GM12878 (cell line): ENCODE measurements around the gene CLNS1A. TPM values are rescaled to one million over a fixed set of nuclear protein-coding genes. Genes with fewer than 3 reads are reported as not detected.
"Not testable (repeated sequence)": the region's sequence is repeated elsewhere in the genome, so short reads cannot be mapped to it uniquely, and the experiment has no call there.

Experiments
- ATAC-seq: fragments of 200-7000 bp; cut with Tn5 transposase; 3 replicates; pipeline ENCODE4 v1.9.1; 2020; ENCODE audit warnings: mild to moderate bottlenecking, moderate library complexity
- BruUV-seq: library from RNA; stranded (reverse); fragments of 400-500 nt; replicated peaks from 2 replicates; lab custom pipeline; 2021; lab: Mats Ljungman, UMichigan
- CTCF ChIA-PET: fragments of 300-600 bp; sonication (Branson Sonifier 250); formaldehyde crosslinking; extraction: SDS; loops from one replicate; lab custom pipeline; 2021; ENCODE audit warnings: inconsistent platforms; lab: Yijun Ruan, JAX
- POLR2A ChIA-PET: fragments of 350-600 bp; formaldehyde crosslinking; extraction: SDS; loops from one replicate; lab custom pipeline; 2021; ENCODE audit warnings: inconsistent platforms; lab: Charles Lee
- RAD21 ChIA-PET: fragments of 300-600 bp; sonication (Branson Sonifier 250); formaldehyde crosslinking; loops from one replicate; lab custom pipeline; 2023; ENCODE audit warnings: antibody characterized with exemption; ENCODE audit not compliant: unreplicated experiment; lab: Charles Lee
- SMC1A ChIA-PET: fragments of 300-600 bp; sonication (Branson Sonifier 250); formaldehyde crosslinking; loops from one replicate; lab custom pipeline; 2023; ENCODE audit not compliant: unreplicated experiment, uncharacterized antibody; lab: Charles Lee
- DNase-seq: peaks from one replicate; pipeline ENCODE4 v3.0.0-alpha.2; 2011; ENCODE audit warnings: low read depth, low spot score
- FAIRE-seq: peaks from 3 replicates; lab custom pipeline; 2011; peaks lifted over from hg19 to GRCh38; lab: Jason Lieb, UNC
- H2AFZ ChIP-seq: 2 replicates; pipeline ENCODE4 v1.6.0; 2011; ENCODE audit warnings: low read depth, low read length, control low read depth; ENCODE audit not compliant: control insufficient read depth
- H3K27ac ChIP-seq: 2 replicates; pipeline ENCODE4 v1.5.1; 2011; ENCODE audit warnings: control low read depth; ENCODE audit not compliant: control insufficient read depth, insufficient read depth
- H3K27me3 ChIP-seq, 2 experiments: replicated peaks in 1 of 2; 2 replicates each; pipeline versions ENCODE4 v1.6.0 to v1.6.1; 2011; ENCODE audit warnings: low read length in 1 of 2; ENCODE audit not compliant: control insufficient read depth in 2 of 2, insufficient read depth in 2 of 2
- H3K36me3 ChIP-seq, 2 experiments: 2 replicates each; pipeline ENCODE4 v1.5.1; 2011; ENCODE audit warnings: low read length in 1 of 2; ENCODE audit not compliant: control insufficient read depth in 2 of 2, insufficient read depth in 2 of 2
- H3K4me1 ChIP-seq: 2 replicates; pipeline ENCODE4 v1.6.1; 2011; ENCODE audit warnings: mild to moderate bottlenecking, low read length, moderate library complexity, mixed read lengths; ENCODE audit not compliant: control insufficient read depth, insufficient read depth
- H3K4me2 ChIP-seq: 2 replicates; pipeline ENCODE4 v1.6.0; 2011; ENCODE audit warnings: control low read depth; ENCODE audit not compliant: control insufficient read depth, insufficient read depth
- H3K4me3 ChIP-seq: fragments of 200-600 bp; sonication (generic); 2 replicates; pipeline ENCODE4 v1.5.1; 2016
- H3K79me2 ChIP-seq: 2 replicates; pipeline ENCODE4 v1.6.0; 2011; ENCODE audit warnings: low read length; ENCODE audit not compliant: control insufficient read depth, insufficient read depth
- H3K9ac ChIP-seq: 2 replicates; pipeline ENCODE4 v1.8.0; 2011; ENCODE audit warnings: low read length, control low read depth, mixed read lengths; ENCODE audit not compliant: control insufficient read depth, insufficient read depth
- H3K9me3 ChIP-seq: replicated peaks from 3 replicates; pipeline ENCODE4 v1.5.1; 2011; ENCODE audit warnings: mild to moderate bottlenecking, low read length; ENCODE audit not compliant: control insufficient read depth, insufficient read depth
- H4K20me1 ChIP-seq: 2 replicates; pipeline ENCODE4 v1.6.0; 2011; ENCODE audit not compliant: control insufficient read depth, insufficient read depth
- ATF2 ChIP-seq: IDR thresholded peaks from 2 replicates; pipeline ENCODE4 v1.6.1; 2012; ENCODE audit warnings: low read length, inconsistent platforms
- PKNOX1 ChIP-seq: fragments of 450-650 bp; IDR thresholded peaks from 2 replicates; pipeline ENCODE4 v1.6.1; 2016; ENCODE audit warnings: mild to moderate bottlenecking
- STAT1 ChIP-seq: fragments of 450-650 bp; conservative IDR thresholded peaks from 2 replicates; pipeline ENCODE4 v1.6.1; 2014; ENCODE audit warnings: antibody characterized with exemption, mild to moderate bottlenecking
- TARDBP ChIP-seq: IDR thresholded peaks from 2 replicates; pipeline ENCODE4 v1.6.1; 2016; ENCODE audit warnings: borderline replicate concordance
- WGBS: methylation state at CpG from one replicate; pipeline ENCODE4 v1.1.6; 2016; ENCODE audit warnings: low lambda C conversion rate; ENCODE audit not compliant: insufficient replicate concordance, insufficient coverage; ENCODE audit errors: missing lambda C conversion rate; 5-methylcytosine and 5-hydroxymethylcytosine counted together
- in situ Hi-C: fragments of 300-500 bp; cut with MboI; formaldehyde crosslinking; loops from 9 replicates; pipeline ENCODE4 v1.14.3; 2018; ENCODE audit warnings: mixed read lengths
- intact Hi-C: fragments of 100-400 bp; cut with micrococcal nuclease; formaldehyde crosslinking; loops from one replicate; pipeline ENCODE4 v1.14.2; 2022; ENCODE audit not compliant: unreplicated experiment
- polyA plus RNA-seq, 11 experiments: library from polyadenylated mRNA; depleted of rRNA in 4 of 11; unstranded in 6 of 11; stranded (reverse) in 5 of 11; fragments of >200 nt; fragmentation: Nextera tagmentation in 4 of 11; fragmentation: Illumina TruSeq in 1 of 11; extraction: Ambion mirVana in 4 of 11; extraction: Trizol in 1 of 11; gene quantifications; 1 replicate in 1 of 11; 2 replicates in 10 of 11; pipeline versions ENCODE4 v1.2.1 to v1.2.3, GENCODE V29; 2011 to 2016; ENCODE audit warnings: inconsistent platforms in 2 of 11, missing spikeins in 2 of 11, low read depth in 1 of 11
- total RNA-seq, 4 experiments: library from RNA; depleted of rRNA in 3 of 4; stranded (reverse); fragments of >200 nt in 3 of 4; fragmentation: Illumina TruSeq in 1 of 4; extraction: Trizol in 1 of 4; gene quantifications; 2 replicates each; pipeline versions ENCODE4 v1.2.1 to v1.2.3, GENCODE V29; 2013 to 2021
- TF ChIP-seq, protein P1 (sequence below): IDR thresholded peaks from 2 replicates; pipeline ENCODE4 v1.6.1; 2012; ENCODE audit warnings: low read depth, low read length, improper control_type of control experiment

CLNS1A gene
- total and polyA plus RNA-seq, 10 of the 15 experiments (the other 5 are each of a cell fraction or from before 2014, with no cell fraction given) = 74.1 to 247 (median 167) TPM

GRCh38 chr11:77642228-77642627 lies 4.6 kb upstream of the CLNS1A start:
- DNase-seq (no peak), ATAC-seq (no peak), FAIRE-seq (no peak)
- peaks cover 5% of the 10 kb centered on the region for H3K4me1 ChIP-seq
- H3K4me2 ChIP-seq = no peak overlapping the region
- peaks cover 1% of the 10 kb centered on the region; the same call in 2 of the 3 replicates for H3K9me3 ChIP-seq
- H3K9ac ChIP-seq = no peak overlapping the region
- no peaks in the 10 kb centered on the region for H4K20me1 ChIP-seq
- 94% methylated on average over 2 of the region's 2 CpGs for WGBS
- ChIA-PET POLR2A (no interaction called here), RAD21 (no interaction called here), CTCF (no interaction called here), SMC1A (interaction anchor here (0.6 to 1.2 kb wide), 3 partner anchors 58 to 403 kb away, joined by 3 read pairs; no protein-coding TSS in a partner anchor)
- in situ Hi-C loops (no loop called here), intact Hi-C loops (no loop called here)
- BruUV-seq = no TSS peak
- H3K27me3 ChIP-seq = no peaks in the 10 kb centered on the region
- H2AFZ ChIP-seq = peak overlapping the region; percentile 39; the same call in 1 of the 2 replicates
- no peaks in the 10 kb centered on the region for H3K36me3 ChIP-seq
- TF ChIP-seq TARDBP = no peak
- TF ChIP-seq, protein P1, sequence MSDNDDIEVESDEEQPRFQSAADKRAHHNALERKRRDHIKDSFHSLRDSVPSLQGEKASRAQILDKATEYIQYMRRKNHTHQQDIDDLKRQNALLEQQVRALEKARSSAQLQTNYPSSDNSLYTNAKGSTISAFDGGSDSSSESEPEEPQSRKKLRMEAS = no peak
- peaks cover 7% of the 10 kb centered on the region for H3K79me2 ChIP-seq
- H3K27ac ChIP-seq = no peak overlapping the region
- H3K4me3 ChIP-seq = no peak overlapping the region

DNA sequence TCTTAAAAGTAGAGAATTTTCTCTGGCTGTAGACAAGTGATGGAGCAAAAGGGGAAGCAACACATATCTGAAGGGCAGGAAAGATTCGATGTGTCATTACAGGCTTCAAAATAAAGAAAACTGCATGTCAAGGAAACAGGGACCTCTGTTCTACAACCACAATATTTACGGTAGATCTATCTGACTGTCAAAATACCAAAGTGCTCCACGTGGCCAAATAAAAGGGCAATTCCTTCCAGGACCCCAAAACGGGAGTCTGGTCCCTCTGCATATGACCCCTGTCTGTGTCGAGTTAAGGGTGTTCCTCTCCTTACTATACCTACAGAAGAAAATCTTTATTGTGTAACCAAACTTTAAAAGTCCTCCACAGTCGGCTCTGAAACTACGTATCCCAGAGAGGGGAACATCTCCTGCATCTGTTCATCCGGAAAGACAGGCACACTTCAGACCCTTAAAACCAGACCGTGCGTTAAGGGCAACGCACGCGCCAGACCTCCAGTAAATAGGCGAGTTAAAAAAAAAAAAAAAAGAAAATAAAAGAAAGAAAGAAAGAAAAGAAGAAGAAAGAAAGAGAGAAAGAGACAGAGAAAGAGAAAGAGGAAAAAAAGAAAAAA lies 756 bp downstream of the CLNS1A start:
- peak; percentile 32 for ATAC-seq
- Histone ChIP-seq H3K9me3 (peaks cover 3% of the 10 kb centered on the region; the same call in 2 of the 3 replicates), H3K79me2 (peaks cover 47% of the 10 kb centered on the region), H3K4me2 (peak overlapping the region; percentile 89), H2AFZ (no peak overlapping the region), H3K36me3 (0 out of 4 replicates have a peak, but pooled peaks cover 0 to 4% of the 10 kb centered on the region in 2 experiments), H3K4me1 (peaks cover 7% of the 10 kb centered on the region), H3K4me3 (peak overlapping the region; percentile 90), H4K20me1 (no peaks in the 10 kb centered on the region), H3K9ac (peak overlapping the region; percentile 86)
- CTCF ChIA-PET = no interaction called here
- in situ Hi-C loops = no loop called here
- no peak for DNase-seq
- RAD21 ChIA-PET = interaction anchor here (1.0 kb wide), 1 partner anchor 363 kb away, joined by 3 read pairs; no protein-coding TSS in a partner anchor
- SMC1A ChIA-PET = interaction anchor here (0.6 kb wide), 1 partner anchor 1183 kb away, joined by 3 read pairs; no protein-coding TSS in a partner anchor
- BruUV-seq = TSS peak; percentile 85
- WGBS = 0% methylated on average over 14 of the region's 14 CpGs
- TF ChIP-seq ATF2 = no peak
- 0 out of 2 replicates have a peak, but pooled peaks have one; percentile 40 for TF ChIP-seq STAT1
- peak; percentile 15; the same call in 1 of the 2 replicates for TF ChIP-seq PKNOX1
- TF ChIP-seq, all 136 proteins: peak for 2
- H3K27me3 ChIP-seq = no peaks in the 10 kb centered on the region
- intact Hi-C loops = loop anchor here (2.0 kb wide), 1 partner anchor 184 kb away; the partner anchor contains the start of genes AAMDC and RSF1
- FAIRE-seq = no peak
- H3K27ac ChIP-seq = peak overlapping the region; percentile 88
- POLR2A ChIA-PET = no interaction called here

DNA sequence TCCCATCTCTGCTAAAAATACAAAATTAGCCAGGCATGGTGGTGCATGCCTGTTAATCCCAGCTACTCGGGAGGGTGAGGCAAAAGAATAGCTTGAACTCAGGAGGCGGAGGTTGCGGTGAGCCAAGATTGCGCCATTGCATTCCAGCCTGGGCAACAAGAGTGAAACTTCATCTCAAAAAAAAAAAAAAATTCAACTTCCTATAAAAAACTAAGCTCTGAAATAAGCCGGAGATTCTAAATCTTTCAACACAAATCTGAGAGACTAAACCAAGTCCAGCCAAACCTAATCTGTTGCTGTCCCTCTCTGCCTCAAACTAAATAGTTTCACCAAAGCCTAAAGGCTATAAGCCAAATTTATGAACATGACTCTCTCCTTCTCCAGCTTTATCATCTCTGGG lies 3.7 kb downstream of the CLNS1A start:
- H4K20me1 ChIP-seq, H3K27ac ChIP-seq, H3K36me3 ChIP-seq, BruUV-seq, in situ Hi-C loops, RAD21 ChIA-PET, FAIRE-seq, H3K9ac ChIP-seq, H3K27me3 ChIP-seq, H3K9me3 ChIP-seq, DNase-seq, H3K4me3 ChIP-seq, H3K4me2 ChIP-seq, H2AFZ ChIP-seq, intact Hi-C loops, ATAC-seq: not testable (repeated sequence)
- SMC1A ChIA-PET = interaction anchor here (0.9 kb wide), 1 partner anchor 361 kb away, joined by 3 read pairs; no protein-coding TSS in a partner anchor
- POLR2A ChIA-PET = interaction anchor here (0.6 kb wide), 1 partner anchor 27 kb away, joined by 5 read pairs; no protein-coding TSS in a partner anchor
- CTCF ChIA-PET = interaction anchor here (0.6 to 1.4 kb wide), 3 partner anchors 14 to 412 kb away, joined by 3 to 4 read pairs (median 3); no protein-coding TSS in a partner anchor
- Histone ChIP-seq H3K4me1 (peaks cover 12% of the 10 kb centered on the region), H3K79me2 (peaks cover 61% of the 10 kb centered on the region)
- WGBS = 90% methylated on average over 5 of the region's 5 CpGs
